HEK293 (cell line): ENCODE results near the gene RFX4.

ENCODE experiments used
- CTCF ChIA-PET: fragments of 350-600 bp; formaldehyde crosslinking; extraction: SDS; loops from one replicate; lab custom pipeline; 2021; ENCODE audit warnings: antibody characterized with exemption; lab: Yijun Ruan, JAX
- POLR2A ChIA-PET: fragments of 300-600 bp; formaldehyde crosslinking; extraction: SDS; loops from one replicate; lab custom pipeline; 2020; ENCODE audit warnings: antibody characterized with exemption, inconsistent platforms; lab: Yijun Ruan, JAX
- H3K27ac ChIP-seq: fragments of 200-500 bp; sonication (Bioruptor generic); 2 replicates; pipeline ENCODE4 v1.5.1; 2014; ENCODE audit warnings: low read depth, low read length, control low read depth, inconsistent platforms; ENCODE audit errors: extremely low read depth
- H3K36me3 ChIP-seq, 2 experiments: fragments of 200-500 bp in 1 of 2; sonication (Bioruptor generic) in 1 of 2; 1 replicate in 1 of 2; 2 replicates in 1 of 2; pipeline ENCODE4 v1.5.1; 2014 to 2017; ENCODE audit warnings: inconsistent platforms in 2 of 2, low read length in 2 of 2; ENCODE audit not compliant: control insufficient read depth in 2 of 2, insufficient read depth in 1 of 2
- H3K4me1 ChIP-seq: fragments of 200-500 bp; sonication (Bioruptor generic); 2 replicates; pipeline ENCODE4 v1.5.1; 2014; ENCODE audit warnings: mild to moderate bottlenecking, low read length, inconsistent platforms; ENCODE audit not compliant: control insufficient read depth, insufficient read depth
- H3K4me3 ChIP-seq: 2 replicates; pipeline ENCODE4 v1.5.1; 2011; ENCODE audit warnings: low read depth, mild to moderate bottlenecking, control low read depth, low read length, moderate library complexity
- H3K9me3 ChIP-seq: fragments of 200-500 bp; sonication (Bioruptor generic); 2 replicates; pipeline ENCODE4 v1.5.1; 2014; ENCODE audit warnings: low read depth, low read length, inconsistent platforms; ENCODE audit not compliant: control insufficient read depth, insufficient read depth
- REPIN1 ChIP-seq: fragments of 450-650 bp; formaldehyde crosslinking; IDR thresholded peaks from 2 replicates; pipeline ENCODE4 v1.5.1; 2017; ENCODE audit warnings: missing biosample characterization, missing genetic modification characterization, low read depth
- YY1 ChIP-seq: fragments of 450-650 bp; formaldehyde crosslinking; IDR thresholded peaks from 2 replicates; pipeline ENCODE4 v1.5.1; 2018; ENCODE audit warnings: missing biosample characterization, missing genetic modification characterization
- ZBTB17 ChIP-seq: fragments of 450-650 bp; formaldehyde crosslinking; IDR thresholded peaks from 2 replicates; pipeline ENCODE4 v1.5.1; 2016; ENCODE audit warnings: missing biosample characterization, missing genetic modification characterization
- ZBTB21 ChIP-seq: fragments of 450-650 bp; formaldehyde crosslinking; IDR thresholded peaks from 2 replicates; pipeline ENCODE4 v1.5.1; 2017; ENCODE audit warnings: missing biosample characterization, missing genetic modification characterization
- ZFHX2 ChIP-seq: fragments of 450-650 bp; formaldehyde crosslinking; conservative IDR thresholded peaks from 2 replicates; pipeline ENCODE4 v1.5.1; 2016; ENCODE audit warnings: missing biosample characterization, missing genetic modification characterization
- ZFP37 ChIP-seq: fragments of 450-650 bp; formaldehyde crosslinking; IDR thresholded peaks from 2 replicates; pipeline ENCODE4 v1.5.1; 2016; ENCODE audit warnings: missing biosample characterization, missing genetic modification characterization
- ZIC2 ChIP-seq: fragments of 450-650 bp; formaldehyde crosslinking; IDR thresholded peaks from 2 replicates; pipeline ENCODE4 v1.5.1; 2016; ENCODE audit warnings: missing biosample characterization, missing genetic modification characterization
- ZNF112 ChIP-seq: fragments of 450-650 bp; formaldehyde crosslinking; IDR thresholded peaks from 2 replicates; pipeline ENCODE4 v1.5.0; 2017; ENCODE audit warnings: missing biosample characterization, missing genetic modification characterization
- ZNF140 ChIP-seq: fragments of 450-650 bp; formaldehyde crosslinking; IDR thresholded peaks from 2 replicates; pipeline ENCODE4 v1.5.1; 2016; ENCODE audit warnings: missing biosample characterization, missing genetic modification characterization
- ZNF211 ChIP-seq: fragments of 450-650 bp; formaldehyde crosslinking; IDR thresholded peaks from 2 replicates; pipeline ENCODE4 v1.5.1; 2016; ENCODE audit warnings: low read depth, missing biosample characterization, missing genetic modification characterization
- ZNF24 ChIP-seq: fragments of 450-650 bp; formaldehyde crosslinking; IDR thresholded peaks from 2 replicates; pipeline ENCODE4 v1.5.1; 2016; ENCODE audit warnings: missing biosample characterization, missing genetic modification characterization
- ZNF558 ChIP-seq: fragments of 450-650 bp; formaldehyde crosslinking; IDR thresholded peaks from 2 replicates; pipeline ENCODE4 v1.5.1; 2016; ENCODE audit warnings: missing biosample characterization, missing genetic modification characterization
- ZNF658 ChIP-seq: fragments of 450-650 bp; formaldehyde crosslinking; IDR thresholded peaks from 2 replicates; pipeline ENCODE4; 2016; ENCODE audit warnings: missing biosample characterization, missing genetic modification characterization
- ZXDB ChIP-seq: fragments of 450-650 bp; formaldehyde crosslinking; IDR thresholded peaks from 2 replicates; pipeline ENCODE4 v1.5.1; 2016; ENCODE audit warnings: missing biosample characterization, missing genetic modification characterization
- TF ChIP-seq, protein P1 (sequence below): fragments of 450-650 bp; formaldehyde crosslinking; IDR thresholded peaks from 2 replicates; pipeline ENCODE4 v1.5.1; 2016; ENCODE audit warnings: missing biosample characterization, missing genetic modification characterization
- TF ChIP-seq, protein P2 (sequence below): fragments of 450-650 bp; formaldehyde crosslinking; IDR thresholded peaks from 2 replicates; pipeline ENCODE4 v1.5.1; 2016; ENCODE audit warnings: missing biosample characterization, missing genetic modification characterization
- TF ChIP-seq, protein P3 (sequence below): fragments of 450-650 bp; formaldehyde crosslinking; IDR thresholded peaks from 2 replicates; pipeline ENCODE4 v1.5.1; 2016; ENCODE audit warnings: missing biosample characterization, missing genetic modification characterization, borderline replicate concordance
- TF ChIP-seq, protein P4 (sequence below): fragments of 450-650 bp; formaldehyde crosslinking; IDR thresholded peaks from 2 replicates; pipeline ENCODE4 v1.5.1; 2016; ENCODE audit warnings: missing biosample characterization, missing genetic modification characterization, borderline replicate concordance

Gene RFX4

DNA sequence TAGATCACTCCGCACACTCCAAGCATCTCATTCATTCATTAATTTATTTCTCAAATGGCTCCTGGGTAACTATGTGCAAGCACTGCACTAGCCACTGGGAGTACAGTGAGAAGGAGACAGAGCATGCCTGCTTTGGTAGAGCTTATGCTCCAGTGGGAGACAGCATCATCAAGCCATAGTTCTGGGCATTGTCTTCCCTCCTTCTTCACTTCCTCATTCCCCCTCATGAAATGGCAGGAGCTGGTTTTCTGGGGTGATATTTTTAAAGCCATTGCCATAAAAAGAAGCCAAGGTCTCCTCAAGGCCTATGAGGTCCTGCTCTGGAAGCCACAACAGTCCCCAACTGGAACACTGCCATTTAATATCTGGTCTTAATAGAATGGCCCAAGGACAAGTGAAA lies 171.5 kb downstream of the RFX4 start:
- Histone ChIP-seq H3K4me1 (no peaks in the 10 kb centered on the region), H3K9me3 (no peaks in the 10 kb centered on the region), H3K4me3 (no peak overlapping the region), H3K27ac (no peak overlapping the region), H3K36me3 (no peaks in the 10 kb centered on the region)
- CTCF ChIA-PET, result interaction anchor here (1.1 kb wide), 1 partner anchor 16 kb away, joined by 3 read pairs; no protein-coding TSS in a partner anchor
- no peak for TF ChIP-seq ZXDB
- TF ChIP-seq YY1 (tag by site-specific recombination), result no peak
- TF ChIP-seq, protein P1, sequence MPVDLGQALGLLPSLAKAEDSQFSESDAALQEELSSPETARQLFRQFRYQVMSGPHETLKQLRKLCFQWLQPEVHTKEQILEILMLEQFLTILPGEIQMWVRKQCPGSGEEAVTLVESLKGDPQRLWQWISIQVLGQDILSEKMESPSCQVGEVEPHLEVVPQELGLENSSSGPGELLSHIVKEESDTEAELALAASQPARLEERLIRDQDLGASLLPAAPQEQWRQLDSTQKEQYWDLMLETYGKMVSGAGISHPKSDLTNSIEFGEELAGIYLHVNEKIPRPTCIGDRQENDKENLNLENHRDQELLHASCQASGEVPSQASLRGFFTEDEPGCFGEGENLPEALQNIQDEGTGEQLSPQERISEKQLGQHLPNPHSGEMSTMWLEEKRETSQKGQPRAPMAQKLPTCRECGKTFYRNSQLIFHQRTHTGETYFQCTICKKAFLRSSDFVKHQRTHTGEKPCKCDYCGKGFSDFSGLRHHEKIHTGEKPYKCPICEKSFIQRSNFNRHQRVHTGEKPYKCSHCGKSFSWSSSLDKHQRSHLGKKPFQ (tag by site-specific recombination), result no peak
- TF ChIP-seq ZNF558 (tag by site-specific recombination), result no peak
- TF ChIP-seq ZFHX2 (tag by site-specific recombination), result no peak
- TF ChIP-seq ZNF211 (tag by site-specific recombination), result no peak
- TF ChIP-seq ZBTB21 (tag by site-specific recombination), result no peak
- TF ChIP-seq, protein P2, sequence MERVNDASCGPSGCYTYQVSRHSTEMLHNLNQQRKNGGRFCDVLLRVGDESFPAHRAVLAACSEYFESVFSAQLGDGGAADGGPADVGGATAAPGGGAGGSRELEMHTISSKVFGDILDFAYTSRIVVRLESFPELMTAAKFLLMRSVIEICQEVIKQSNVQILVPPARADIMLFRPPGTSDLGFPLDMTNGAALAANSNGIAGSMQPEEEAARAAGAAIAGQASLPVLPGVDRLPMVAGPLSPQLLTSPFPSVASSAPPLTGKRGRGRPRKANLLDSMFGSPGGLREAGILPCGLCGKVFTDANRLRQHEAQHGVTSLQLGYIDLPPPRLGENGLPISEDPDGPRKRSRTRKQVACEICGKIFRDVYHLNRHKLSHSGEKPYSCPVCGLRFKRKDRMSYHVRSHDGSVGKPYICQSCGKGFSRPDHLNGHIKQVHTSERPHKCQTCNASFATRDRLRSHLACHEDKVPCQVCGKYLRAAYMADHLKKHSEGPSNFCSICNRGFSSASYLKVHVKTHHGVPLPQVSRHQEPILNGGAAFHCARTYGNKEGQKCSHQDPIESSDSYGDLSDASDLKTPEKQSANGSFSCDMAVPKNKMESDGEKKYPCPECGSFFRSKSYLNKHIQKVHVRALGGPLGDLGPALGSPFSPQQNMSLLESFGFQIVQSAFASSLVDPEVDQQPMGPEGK, result no peak
- TF ChIP-seq ZNF112 (tag by site-specific recombination), result no peak
- no peak for TF ChIP-seq REPIN1 (tag by site-specific recombination)
- TF ChIP-seq ZFP37 (tag by site-specific recombination), result no peak
- TF ChIP-seq, protein P3, sequence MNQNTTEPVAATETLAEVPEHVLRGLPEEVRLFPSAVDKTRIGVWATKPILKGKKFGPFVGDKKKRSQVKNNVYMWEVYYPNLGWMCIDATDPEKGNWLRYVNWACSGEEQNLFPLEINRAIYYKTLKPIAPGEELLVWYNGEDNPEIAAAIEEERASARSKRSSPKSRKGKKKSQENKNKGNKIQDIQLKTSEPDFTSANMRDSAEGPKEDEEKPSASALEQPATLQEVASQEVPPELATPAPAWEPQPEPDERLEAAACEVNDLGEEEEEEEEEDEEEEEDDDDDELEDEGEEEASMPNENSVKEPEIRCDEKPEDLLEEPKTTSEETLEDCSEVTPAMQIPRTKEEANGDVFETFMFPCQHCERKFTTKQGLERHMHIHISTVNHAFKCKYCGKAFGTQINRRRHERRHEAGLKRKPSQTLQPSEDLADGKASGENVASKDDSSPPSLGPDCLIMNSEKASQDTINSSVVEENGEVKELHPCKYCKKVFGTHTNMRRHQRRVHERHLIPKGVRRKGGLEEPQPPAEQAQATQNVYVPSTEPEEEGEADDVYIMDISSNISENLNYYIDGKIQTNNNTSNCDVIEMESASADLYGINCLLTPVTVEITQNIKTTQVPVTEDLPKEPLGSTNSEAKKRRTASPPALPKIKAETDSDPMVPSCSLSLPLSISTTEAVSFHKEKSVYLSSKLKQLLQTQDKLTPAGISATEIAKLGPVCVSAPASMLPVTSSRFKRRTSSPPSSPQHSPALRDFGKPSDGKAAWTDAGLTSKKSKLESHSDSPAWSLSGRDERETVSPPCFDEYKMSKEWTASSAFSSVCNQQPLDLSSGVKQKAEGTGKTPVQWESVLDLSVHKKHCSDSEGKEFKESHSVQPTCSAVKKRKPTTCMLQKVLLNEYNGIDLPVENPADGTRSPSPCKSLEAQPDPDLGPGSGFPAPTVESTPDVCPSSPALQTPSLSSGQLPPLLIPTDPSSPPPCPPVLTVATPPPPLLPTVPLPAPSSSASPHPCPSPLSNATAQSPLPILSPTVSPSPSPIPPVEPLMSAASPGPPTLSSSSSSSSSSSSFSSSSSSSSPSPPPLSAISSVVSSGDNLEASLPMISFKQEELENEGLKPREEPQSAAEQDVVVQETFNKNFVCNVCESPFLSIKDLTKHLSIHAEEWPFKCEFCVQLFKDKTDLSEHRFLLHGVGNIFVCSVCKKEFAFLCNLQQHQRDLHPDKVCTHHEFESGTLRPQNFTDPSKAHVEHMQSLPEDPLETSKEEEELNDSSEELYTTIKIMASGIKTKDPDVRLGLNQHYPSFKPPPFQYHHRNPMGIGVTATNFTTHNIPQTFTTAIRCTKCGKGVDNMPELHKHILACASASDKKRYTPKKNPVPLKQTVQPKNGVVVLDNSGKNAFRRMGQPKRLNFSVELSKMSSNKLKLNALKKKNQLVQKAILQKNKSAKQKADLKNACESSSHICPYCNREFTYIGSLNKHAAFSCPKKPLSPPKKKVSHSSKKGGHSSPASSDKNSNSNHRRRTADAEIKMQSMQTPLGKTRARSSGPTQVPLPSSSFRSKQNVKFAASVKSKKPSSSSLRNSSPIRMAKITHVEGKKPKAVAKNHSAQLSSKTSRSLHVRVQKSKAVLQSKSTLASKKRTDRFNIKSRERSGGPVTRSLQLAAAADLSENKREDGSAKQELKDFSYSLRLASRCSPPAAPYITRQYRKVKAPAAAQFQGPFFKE (tag by site-specific recombination), result no peak
- TF ChIP-seq ZNF24 (tag by site-specific recombination), result no peak
- no peak for TF ChIP-seq ZNF140
- TF ChIP-seq ZIC2 (tag by site-specific recombination), result no peak
- TF ChIP-seq ZBTB17, result no peak
- TF ChIP-seq, protein P4, sequence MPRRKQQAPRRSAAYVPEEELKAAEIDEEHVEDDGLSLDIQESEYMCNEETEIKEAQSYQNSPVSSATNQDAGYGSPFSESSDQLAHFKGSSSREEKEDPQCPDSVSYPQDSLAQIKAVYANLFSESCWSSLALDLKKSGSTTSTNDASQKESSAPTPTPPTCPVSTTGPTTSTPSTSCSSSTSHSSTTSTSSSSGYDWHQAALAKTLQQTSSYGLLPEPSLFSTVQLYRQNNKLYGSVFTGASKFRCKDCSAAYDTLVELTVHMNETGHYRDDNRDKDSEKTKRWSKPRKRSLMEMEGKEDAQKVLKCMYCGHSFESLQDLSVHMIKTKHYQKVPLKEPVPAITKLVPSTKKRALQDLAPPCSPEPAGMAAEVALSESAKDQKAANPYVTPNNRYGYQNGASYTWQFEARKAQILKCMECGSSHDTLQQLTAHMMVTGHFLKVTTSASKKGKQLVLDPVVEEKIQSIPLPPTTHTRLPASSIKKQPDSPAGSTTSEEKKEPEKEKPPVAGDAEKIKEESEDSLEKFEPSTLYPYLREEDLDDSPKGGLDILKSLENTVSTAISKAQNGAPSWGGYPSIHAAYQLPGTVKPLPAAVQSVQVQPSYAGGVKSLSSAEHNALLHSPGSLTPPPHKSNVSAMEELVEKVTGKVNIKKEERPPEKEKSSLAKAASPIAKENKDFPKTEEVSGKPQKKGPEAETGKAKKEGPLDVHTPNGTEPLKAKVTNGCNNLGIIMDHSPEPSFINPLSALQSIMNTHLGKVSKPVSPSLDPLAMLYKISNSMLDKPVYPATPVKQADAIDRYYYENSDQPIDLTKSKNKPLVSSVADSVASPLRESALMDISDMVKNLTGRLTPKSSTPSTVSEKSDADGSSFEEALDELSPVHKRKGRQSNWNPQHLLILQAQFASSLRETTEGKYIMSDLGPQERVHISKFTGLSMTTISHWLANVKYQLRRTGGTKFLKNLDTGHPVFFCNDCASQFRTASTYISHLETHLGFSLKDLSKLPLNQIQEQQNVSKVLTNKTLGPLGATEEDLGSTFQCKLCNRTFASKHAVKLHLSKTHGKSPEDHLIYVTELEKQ (tag by site-specific recombination), result no peak
- no peak for TF ChIP-seq ZNF658
- POLR2A ChIA-PET, result no interaction called here
